Fibroblast of mammary gland (primary cell): Measurements from ENCODE around the gene AOPEP.

Experiments used
- DNase-seq: peaks from one replicate; pipeline ENCODE4 v3.0.0-alpha.2; 2010; ENCODE audit warnings: low read depth
- H3K4me3 ChIP-seq: 2 replicates; pipeline ENCODE4 v1.5.1; 2011; ENCODE audit warnings: low read depth, mild to moderate bottlenecking, low read length, moderate library complexity; ENCODE audit not compliant: control insufficient read depth
- CTCF ChIP-seq: conservative IDR thresholded peaks from 2 replicates; pipeline ENCODE4 v1.5.1; 2011; ENCODE audit warnings: low read depth, low read length, inconsistent platforms; ENCODE audit not compliant: control insufficient read depth, insufficient read depth

Gene AOPEP

GRCh38 chr9:94726495-94727191, at the start of gene AOPEP:
AOPEP (plus strand) TSS chr9:94726699; CDS start chr9:94759784, 33,085 bp downstream.
- peak within 1 kb of the TSS; percentile 97 for H3K4me3 ChIP-seq
- no peak for TF ChIP-seq CTCF
- DNase-seq: peak; percentile 91

- no peak for DNase-seq
- no peak for TF ChIP-seq CTCF
- H3K4me3 ChIP-seq: no peak overlapping the region
Measured at GRCh38 chr9:94677929-94678328, 48.6 kb upstream of the AOPEP start.

- no peak for TF ChIP-seq CTCF
- no peak for DNase-seq
- no peak overlapping the region for H3K4me3 ChIP-seq
Measured at GRCh38 chr9:94679587-94679986, 46.9 kb upstream of the AOPEP start.

GRCh38 chr9:94680020-94680419, 46.5 kb upstream of the AOPEP start:
- no peak overlapping the region for H3K4me3 ChIP-seq
- no peak for DNase-seq
- TF ChIP-seq CTCF: no peak

DNA sequence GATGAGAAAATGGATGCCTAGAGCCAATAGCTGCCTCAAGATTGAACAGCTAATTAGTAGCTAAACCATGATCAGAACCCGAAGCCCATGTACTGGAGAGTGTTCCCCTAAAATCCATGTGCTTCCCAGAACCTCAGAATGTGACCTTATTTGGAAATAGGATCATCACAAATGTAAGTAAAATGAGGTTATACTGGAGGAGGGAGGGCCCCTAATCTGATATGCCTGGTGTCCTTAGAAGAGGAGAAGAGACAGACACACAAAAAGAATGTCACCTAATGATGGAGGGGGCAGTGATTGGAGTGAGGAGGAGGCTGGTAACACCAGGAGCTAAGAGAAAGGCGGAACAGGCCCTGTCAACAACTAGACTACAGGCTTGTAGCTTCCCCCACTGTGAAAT, 45.9 kb upstream of the AOPEP start:
- DNase-seq: no peak
- no peak overlapping the region for H3K4me3 ChIP-seq
- no peak for TF ChIP-seq CTCF

GRCh38 chr9:94681508-94681907, 45.0 kb upstream of the AOPEP start:
- TF ChIP-seq CTCF: peak; percentile 79
- no peak overlapping the region for H3K4me3 ChIP-seq
- DNase-seq: peak; percentile 75

DNA sequence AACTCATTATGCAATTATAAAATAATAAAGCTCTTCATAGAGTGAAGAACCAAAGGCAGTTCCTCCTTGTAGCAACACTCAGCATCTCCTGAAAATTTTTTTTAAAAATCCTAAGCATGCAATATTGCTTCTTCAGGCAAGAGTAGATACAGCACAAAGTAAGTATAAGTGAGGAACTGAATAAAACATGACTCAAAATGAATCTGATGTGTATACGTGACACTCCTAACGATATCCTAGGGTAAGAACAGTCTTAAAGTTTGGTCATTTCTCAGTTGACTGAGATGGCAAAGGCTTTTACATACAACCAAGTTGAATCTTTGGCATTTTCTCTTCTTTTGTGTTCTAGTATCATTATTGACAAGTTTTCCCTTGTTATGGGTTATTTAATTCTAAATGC, 41.1 kb upstream of the AOPEP start:
- DNase-seq: no peak
- H3K4me3 ChIP-seq: no peak overlapping the region
- no peak for TF ChIP-seq CTCF
